HCT116 (cell line): Measurements from ENCODE around the gene CCDC9. TPM values are rescaled to one million over a fixed set of nuclear protein-coding genes. Genes with fewer than 3 reads are reported as not detected.
A peak's percentile ranks its signal among the peaks of the same experiment; 100 is the strongest.

ENCODE experiments used
- CBX3 ChIP-seq: IDR thresholded peaks from 2 replicates; pipeline ENCODE4 v1.6.1; 2012; ENCODE audit warnings: low read depth
- CEBPB ChIP-seq: IDR thresholded peaks from 2 replicates; pipeline ENCODE4 v1.6.1; 2012; ENCODE audit warnings: low read depth
- EGR1 ChIP-seq: IDR thresholded peaks from 2 replicates; pipeline ENCODE4 v1.6.1; 2012; ENCODE audit warnings: low read depth
- SRF ChIP-seq: IDR thresholded peaks from 2 replicates; pipeline ENCODE4 v1.6.1; 2012; ENCODE audit warnings: low read depth
- TCF7L2 ChIP-seq: IDR thresholded peaks from 2 replicates; pipeline ENCODE4 v1.7.0; 2011; ENCODE audit warnings: borderline replicate concordance, inconsistent platforms; ENCODE audit not compliant: insufficient read depth, insufficient read length; ENCODE audit errors: extremely low read depth
- ZFX ChIP-seq: fragments of 450-650 bp; IDR thresholded peaks from 2 replicates; pipeline ENCODE4 v1.6.1; 2017
- total RNA-seq: library from RNA; stranded (reverse); gene quantifications from one replicate; pipeline ENCODE4 v1.2.1, GENCODE V29; 2021; ENCODE audit not compliant: unreplicated experiment
- TF ChIP-seq, protein P1 (sequence below): IDR thresholded peaks from 2 replicates; pipeline ENCODE4 v1.6.1; 2012; ENCODE audit warnings: low read depth
- TF ChIP-seq, protein P2 (sequence below), 3 experiments: fragments of 200-600 bp in 1 of 3; sonication (generic) in 1 of 3; IDR thresholded peaks in 2 of 3; conservative IDR thresholded peaks in 1 of 3; 2 replicates each; pipeline ENCODE4 v1.5.1; 2012 to 2017; ENCODE audit warnings: low read depth in 2 of 3, low read length in 2 of 3, antibody characterized with exemption in 1 of 3, borderline replicate concordance in 1 of 3, control low read depth in 1 of 3, mild to moderate bottlenecking in 1 of 3, mixed read lengths in 1 of 3, mixed run types in 1 of 3, moderate library complexity in 1 of 3; ENCODE audit not compliant: insufficient read depth in 1 of 3
- TF ChIP-seq, protein P3 (sequence below): IDR thresholded peaks from 2 replicates; pipeline ENCODE4 v1.6.1; 2012

CCDC9 gene
- total RNA-seq, 1 experiment from 2014 or later, result 40.6 TPM

DNA sequence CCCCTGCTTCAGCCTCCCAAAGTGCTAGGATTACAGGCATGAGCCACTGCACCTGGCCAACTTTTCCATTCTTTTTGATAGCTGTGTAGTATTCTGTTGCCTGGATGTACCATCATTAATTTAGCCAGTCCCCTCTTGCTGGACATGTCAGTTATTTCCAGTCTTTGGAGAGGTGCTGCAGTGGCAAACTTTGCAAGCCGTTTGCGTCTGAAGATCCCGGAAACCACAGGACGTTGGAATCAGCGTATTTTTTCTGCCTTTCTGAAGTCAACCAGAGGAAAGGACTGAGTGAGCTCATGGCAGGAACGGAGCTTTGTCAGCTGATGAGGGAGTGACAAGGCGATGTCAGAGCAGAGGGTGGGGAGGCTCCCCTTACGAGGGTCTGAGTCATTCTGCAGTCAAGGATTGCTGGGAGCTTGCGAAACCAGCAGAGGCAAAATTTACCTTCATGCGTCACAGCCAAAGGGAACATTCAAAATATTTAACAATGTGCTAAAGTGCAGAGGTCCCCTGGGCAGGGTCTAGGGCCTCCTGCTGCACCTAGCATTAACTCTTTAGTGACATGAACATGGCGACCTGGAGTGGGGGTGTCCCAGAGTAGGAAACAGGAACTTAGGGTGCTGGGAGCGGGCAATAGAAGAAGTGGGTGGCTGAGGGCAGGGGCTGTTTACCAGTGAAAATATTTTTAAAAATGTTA is 58.9 kb downstream of the CCDC9 start (continued):
- TF ChIP-seq, protein P1, sequence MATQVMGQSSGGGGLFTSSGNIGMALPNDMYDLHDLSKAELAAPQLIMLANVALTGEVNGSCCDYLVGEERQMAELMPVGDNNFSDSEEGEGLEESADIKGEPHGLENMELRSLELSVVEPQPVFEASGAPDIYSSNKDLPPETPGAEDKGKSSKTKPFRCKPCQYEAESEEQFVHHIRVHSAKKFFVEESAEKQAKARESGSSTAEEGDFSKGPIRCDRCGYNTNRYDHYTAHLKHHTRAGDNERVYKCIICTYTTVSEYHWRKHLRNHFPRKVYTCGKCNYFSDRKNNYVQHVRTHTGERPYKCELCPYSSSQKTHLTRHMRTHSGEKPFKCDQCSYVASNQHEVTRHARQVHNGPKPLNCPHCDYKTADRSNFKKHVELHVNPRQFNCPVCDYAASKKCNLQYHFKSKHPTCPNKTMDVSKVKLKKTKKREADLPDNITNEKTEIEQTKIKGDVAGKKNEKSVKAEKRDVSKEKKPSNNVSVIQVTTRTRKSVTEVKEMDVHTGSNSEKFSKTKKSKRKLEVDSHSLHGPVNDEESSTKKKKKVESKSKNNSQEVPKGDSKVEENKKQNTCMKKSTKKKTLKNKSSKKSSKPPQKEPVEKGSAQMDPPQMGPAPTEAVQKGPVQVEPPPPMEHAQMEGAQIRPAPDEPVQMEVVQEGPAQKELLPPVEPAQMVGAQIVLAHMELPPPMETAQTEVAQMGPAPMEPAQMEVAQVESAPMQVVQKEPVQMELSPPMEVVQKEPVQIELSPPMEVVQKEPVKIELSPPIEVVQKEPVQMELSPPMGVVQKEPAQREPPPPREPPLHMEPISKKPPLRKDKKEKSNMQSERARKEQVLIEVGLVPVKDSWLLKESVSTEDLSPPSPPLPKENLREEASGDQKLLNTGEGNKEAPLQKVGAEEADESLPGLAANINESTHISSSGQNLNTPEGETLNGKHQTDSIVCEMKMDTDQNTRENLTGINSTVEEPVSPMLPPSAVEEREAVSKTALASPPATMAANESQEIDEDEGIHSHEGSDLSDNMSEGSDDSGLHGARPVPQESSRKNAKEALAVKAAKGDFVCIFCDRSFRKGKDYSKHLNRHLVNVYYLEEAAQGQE, result no peak
- no peak for TF ChIP-seq ZFX
- peak; percentile 99 for TF ChIP-seq CEBPB
- TF ChIP-seq CBX3, result no peak
- TF ChIP-seq EGR1, result no peak
- TF ChIP-seq, protein P2, sequence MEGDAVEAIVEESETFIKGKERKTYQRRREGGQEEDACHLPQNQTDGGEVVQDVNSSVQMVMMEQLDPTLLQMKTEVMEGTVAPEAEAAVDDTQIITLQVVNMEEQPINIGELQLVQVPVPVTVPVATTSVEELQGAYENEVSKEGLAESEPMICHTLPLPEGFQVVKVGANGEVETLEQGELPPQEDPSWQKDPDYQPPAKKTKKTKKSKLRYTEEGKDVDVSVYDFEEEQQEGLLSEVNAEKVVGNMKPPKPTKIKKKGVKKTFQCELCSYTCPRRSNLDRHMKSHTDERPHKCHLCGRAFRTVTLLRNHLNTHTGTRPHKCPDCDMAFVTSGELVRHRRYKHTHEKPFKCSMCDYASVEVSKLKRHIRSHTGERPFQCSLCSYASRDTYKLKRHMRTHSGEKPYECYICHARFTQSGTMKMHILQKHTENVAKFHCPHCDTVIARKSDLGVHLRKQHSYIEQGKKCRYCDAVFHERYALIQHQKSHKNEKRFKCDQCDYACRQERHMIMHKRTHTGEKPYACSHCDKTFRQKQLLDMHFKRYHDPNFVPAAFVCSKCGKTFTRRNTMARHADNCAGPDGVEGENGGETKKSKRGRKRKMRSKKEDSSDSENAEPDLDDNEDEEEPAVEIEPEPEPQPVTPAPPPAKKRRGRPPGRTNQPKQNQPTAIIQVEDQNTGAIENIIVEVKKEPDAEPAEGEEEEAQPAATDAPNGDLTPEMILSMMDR (IDR thresholded peaks at IDR 0.05 in 2 of 3, conservative IDR thresholded peaks at IDR 0.05 in 1 of 3; ENCODE audit: borderline replicate concordance in 1 of 3, insufficient read depth in 1 of 3, low read depth in 2 of 3, low read length in 2 of 3), result no peak
- no peak for TF ChIP-seq TCF7L2
- TF ChIP-seq, protein P3, sequence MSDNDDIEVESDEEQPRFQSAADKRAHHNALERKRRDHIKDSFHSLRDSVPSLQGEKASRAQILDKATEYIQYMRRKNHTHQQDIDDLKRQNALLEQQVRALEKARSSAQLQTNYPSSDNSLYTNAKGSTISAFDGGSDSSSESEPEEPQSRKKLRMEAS, result peak; percentile 67; the same call in 1 of the 2 replicates
- no peak for TF ChIP-seq SRF
